ENCODE results near the gene CDC42BPA.

- TF ChIP-seq CTCF (IDR thresholded peaks at IDR 0.05) (no peak), POLR2A (IDR thresholded peaks at IDR 0.05) (no peak)
Observed at GRCh38 chr1:227068883-227069282, 249.4 kb downstream of the CDC42BPA start.
